Loucy (cell line): ENCODE results near the gene MX2.

Experiments used
- H2AFZ ChIP-seq: fragments of 200-600 bp; sonication (generic); 2 replicates; pipeline ENCODE4 v1.6.0; 2016; ENCODE audit warnings: antibody characterized with exemption, mild to moderate bottlenecking, low read length, moderate library complexity
- H3F3A ChIP-seq: fragments of 200-600 bp; 2 replicates; pipeline ENCODE4 v1.6.0; 2016; ENCODE audit warnings: antibody characterized with exemption, low read depth, mild to moderate bottlenecking
- H3K27me3 ChIP-seq: fragments of 200-600 bp; sonication (generic); 2 replicates; pipeline ENCODE4 v1.6.1; 2014; ENCODE audit warnings: low read length, mild to moderate bottlenecking; ENCODE audit not compliant: insufficient read depth, poor library complexity, severe bottlenecking
- H3K36me3 ChIP-seq: fragments of 200-600 bp; sonication (generic); 2 replicates; pipeline ENCODE4 v1.6.1; 2016; ENCODE audit warnings: low read length; ENCODE audit not compliant: insufficient read depth
- H3K4me1 ChIP-seq: fragments of 200-600 bp; sonication (generic); 2 replicates; pipeline ENCODE4 v1.5.1; 2014; ENCODE audit warnings: low read length, mild to moderate bottlenecking; ENCODE audit not compliant: insufficient read depth, poor library complexity, severe bottlenecking
- H3K4me2 ChIP-seq: fragments of 200-600 bp; sonication (generic); 2 replicates; pipeline ENCODE4 v1.6.0; 2014; ENCODE audit warnings: antibody characterized with exemption, low read length, low read depth, mild to moderate bottlenecking; ENCODE audit not compliant: poor library complexity, severe bottlenecking
- H3K4me3 ChIP-seq: fragments of 200-600 bp; sonication (generic); 2 replicates; pipeline ENCODE4 v1.5.1; 2014; ENCODE audit warnings: low read length, mild to moderate bottlenecking, mixed read lengths; ENCODE audit not compliant: poor library complexity, severe bottlenecking
- H3K79me2 ChIP-seq: fragments of 200-600 bp; sonication (generic); 2 replicates; pipeline ENCODE4 v1.6.1; 2014; ENCODE audit warnings: low read length; ENCODE audit not compliant: insufficient read depth
- H3K9ac ChIP-seq: fragments of 200-600 bp; sonication (generic); 2 replicates; pipeline ENCODE4 v1.6.0; 2014; ENCODE audit warnings: mild to moderate bottlenecking, low read depth, low read length, moderate library complexity; ENCODE audit not compliant: poor library complexity, severe bottlenecking
- H3K9me2 ChIP-seq: fragments of 200-600 bp; sonication (generic); replicated peaks from 2 replicates; pipeline ENCODE4 v1.6.1; 2016; ENCODE audit warnings: low read depth, low read length, mixed read lengths
- H3K9me3 ChIP-seq: fragments of 200-600 bp; sonication (generic); 2 replicates; pipeline ENCODE4 v1.6.1; 2014; ENCODE audit warnings: mild to moderate bottlenecking, antibody characterized with exemption, low read length, low read depth; ENCODE audit not compliant: insufficient read depth
- H4K20me1 ChIP-seq: fragments of 200-600 bp; sonication (generic); 2 replicates; pipeline ENCODE4 v1.6.0; 2014; ENCODE audit warnings: antibody characterized with exemption, low read length, mild to moderate bottlenecking; ENCODE audit not compliant: insufficient read depth, poor library complexity, severe bottlenecking
- EZH2phosphoT487 ChIP-seq: fragments of 200-600 bp; IDR thresholded peaks from 2 replicates; pipeline ENCODE4 v1.6.1; 2018; ENCODE audit warnings: antibody characterized with exemption, mild to moderate bottlenecking, moderate library complexity, borderline replicate concordance
- TF ChIP-seq, protein P1 (sequence below): fragments of 200-600 bp; sonication (generic); conservative IDR thresholded peaks from 2 replicates; pipeline ENCODE4 v1.5.1; 2014; ENCODE audit warnings: mild to moderate bottlenecking, antibody characterized with exemption, low read length

MX2 gene

GRCh38 chr21:41333752-41334151 is 28.1 kb upstream of the MX2 start:
- Histone ChIP-seq H2AFZ (no peak overlapping the region), H3K36me3 (no peaks in the 10 kb centered on the region), H3F3A (no peaks in the 10 kb centered on the region), H4K20me1 (no peaks in the 10 kb centered on the region), H3K27me3 (no peaks in the 10 kb centered on the region), H3K79me2 (no peaks in the 10 kb centered on the region), H3K4me2 (no peak overlapping the region), H3K9ac (no peak overlapping the region), H3K4me3 (no peak overlapping the region), H3K4me1 (no peaks in the 10 kb centered on the region), H3K9me2 (no peaks in the 10 kb centered on the region), H3K9me3 (peaks cover 5% of the 10 kb centered on the region; the same call in 1 of the 2 replicates)
- no peak for TF ChIP-seq EZH2phosphoT487
- TF ChIP-seq, protein P1, sequence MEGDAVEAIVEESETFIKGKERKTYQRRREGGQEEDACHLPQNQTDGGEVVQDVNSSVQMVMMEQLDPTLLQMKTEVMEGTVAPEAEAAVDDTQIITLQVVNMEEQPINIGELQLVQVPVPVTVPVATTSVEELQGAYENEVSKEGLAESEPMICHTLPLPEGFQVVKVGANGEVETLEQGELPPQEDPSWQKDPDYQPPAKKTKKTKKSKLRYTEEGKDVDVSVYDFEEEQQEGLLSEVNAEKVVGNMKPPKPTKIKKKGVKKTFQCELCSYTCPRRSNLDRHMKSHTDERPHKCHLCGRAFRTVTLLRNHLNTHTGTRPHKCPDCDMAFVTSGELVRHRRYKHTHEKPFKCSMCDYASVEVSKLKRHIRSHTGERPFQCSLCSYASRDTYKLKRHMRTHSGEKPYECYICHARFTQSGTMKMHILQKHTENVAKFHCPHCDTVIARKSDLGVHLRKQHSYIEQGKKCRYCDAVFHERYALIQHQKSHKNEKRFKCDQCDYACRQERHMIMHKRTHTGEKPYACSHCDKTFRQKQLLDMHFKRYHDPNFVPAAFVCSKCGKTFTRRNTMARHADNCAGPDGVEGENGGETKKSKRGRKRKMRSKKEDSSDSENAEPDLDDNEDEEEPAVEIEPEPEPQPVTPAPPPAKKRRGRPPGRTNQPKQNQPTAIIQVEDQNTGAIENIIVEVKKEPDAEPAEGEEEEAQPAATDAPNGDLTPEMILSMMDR: no peak

- H3K4me1 ChIP-seq: no peaks in the 10 kb centered on the region
- peaks cover 5% of the 10 kb centered on the region; the same call in 1 of the 2 replicates for H3K9me3 ChIP-seq
- H3K27me3 ChIP-seq: no peaks in the 10 kb centered on the region
- H3F3A ChIP-seq: no peaks in the 10 kb centered on the region
- no peaks in the 10 kb centered on the region for H3K79me2 ChIP-seq
- H3K9ac ChIP-seq: no peak overlapping the region
- no peak overlapping the region for H3K4me2 ChIP-seq
- TF ChIP-seq, protein P1: no peak
- TF ChIP-seq EZH2phosphoT487: no peak
- no peak overlapping the region for H3K4me3 ChIP-seq
- no peaks in the 10 kb centered on the region for H4K20me1 ChIP-seq
- H2AFZ ChIP-seq: no peak overlapping the region
- H3K9me2 ChIP-seq: no peaks in the 10 kb centered on the region
- H3K36me3 ChIP-seq: no peaks in the 10 kb centered on the region
These were observed 24.3 kb upstream of the MX2 start for GRCh38 chr21:41337515-41337914.

DNA sequence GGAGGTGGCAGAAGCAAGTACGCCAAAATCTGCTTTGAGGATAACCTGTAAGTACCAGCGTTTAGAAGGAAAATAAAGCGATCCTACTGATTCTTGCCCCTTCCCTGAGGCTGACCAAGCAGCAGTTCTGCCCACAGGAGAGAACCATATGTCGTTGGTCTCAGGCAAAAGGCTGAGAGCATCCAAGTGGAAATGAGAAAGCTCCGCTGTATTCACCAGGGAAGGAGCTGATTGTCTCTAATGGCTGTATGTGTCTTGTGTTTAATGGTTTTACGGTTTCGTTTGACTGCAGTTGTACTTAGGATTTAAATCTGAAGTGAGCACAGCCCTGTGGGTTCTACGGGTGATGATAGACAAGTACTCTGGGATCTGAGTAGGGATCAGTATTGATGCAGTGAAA is 23.4 kb upstream of the MX2 start:
- no peaks in the 10 kb centered on the region for H3K79me2 ChIP-seq
- no peaks in the 10 kb centered on the region for H3F3A ChIP-seq
- no peaks in the 10 kb centered on the region for H3K9me2 ChIP-seq
- no peaks in the 10 kb centered on the region for H3K4me1 ChIP-seq
- TF ChIP-seq, protein P1: no peak
- no peak for TF ChIP-seq EZH2phosphoT487
- no peak overlapping the region for H3K4me3 ChIP-seq
- H3K9me3 ChIP-seq: peaks cover 5% of the 10 kb centered on the region; the same call in 1 of the 2 replicates
- no peaks in the 10 kb centered on the region for H3K27me3 ChIP-seq
- no peak overlapping the region for H2AFZ ChIP-seq
- no peaks in the 10 kb centered on the region for H3K36me3 ChIP-seq
- no peak overlapping the region for H3K4me2 ChIP-seq
- no peaks in the 10 kb centered on the region for H4K20me1 ChIP-seq
- no peak overlapping the region for H3K9ac ChIP-seq
